ENCODE results near the gene DIP2B. TPM values are rescaled to one million over a fixed set of nuclear protein-coding genes. Genes with fewer than 3 reads are reported as not detected.

The DIP2B gene
- total RNA-seq, 3 donors from 2014 or later (not counting 1 experiment from before 2014, with no cell fraction given): 17.2 to 23.2 (median 22.2) TPM

- ATAC-seq (no peak), DNase-seq (no peak)
- Mint-ChIP-seq H3K4me3 (no peak overlapping the region), H3K9me3 (no peaks in the 10 kb centered on the region), H3K36me3 (peaks cover 44% of the 10 kb centered on the region), H3K4me1 (no peaks in the 10 kb centered on the region), H3K27ac (no peak overlapping the region), H3K27me3 (ENCODE audit: low read depth in 2 of 2) (no peaks in the 10 kb centered on the region)
- intact Hi-C loops (cut with micrococcal nuclease): no loop called here
- Histone ChIP-seq H3K4me1 (ENCODE audit: control insufficient read depth, insufficient read depth, low read length) (no peaks in the 10 kb centered on the region), H3K9me3 (ENCODE audit: control insufficient read depth, insufficient read depth, low read length) (no peaks in the 10 kb centered on the region), H3K27ac (ENCODE audit: low read length) (no peak overlapping the region), H3K36me3 (ENCODE audit: control insufficient read depth, insufficient read depth, low read length) (peaks cover 63% of the 10 kb centered on the region), H3K4me3 (ENCODE audit: low read length) (no peak overlapping the region), H3K27me3 (ENCODE audit: control insufficient read depth, insufficient read depth, low read length) (no peaks in the 10 kb centered on the region)
- TF ChIP-seq CTCF (IDR thresholded peaks at IDR 0.05): no peak
- WGBS (ENCODE audit: insufficient coverage): 98% methylated on average over 6 of the region's 6 CpGs
Observed at GRCh38 chr12:50699940-50700339, 195.2 kb downstream of the DIP2B start.

GRCh38 chr12:50706606-50707005 lies 201.8 kb downstream of the DIP2B start:
- no peak for TF ChIP-seq CTCF (IDR thresholded peaks at IDR 0.05)
- Histone ChIP-seq H3K4me3 (ENCODE audit: low read length) (no peak overlapping the region), H3K9me3 (ENCODE audit: control insufficient read depth, insufficient read depth, low read length) (no peaks in the 10 kb centered on the region), H3K27me3 (ENCODE audit: control insufficient read depth, insufficient read depth, low read length) (no peaks in the 10 kb centered on the region), H3K36me3 (ENCODE audit: control insufficient read depth, insufficient read depth, low read length) (peaks cover 62% of the 10 kb centered on the region), H3K4me1 (ENCODE audit: control insufficient read depth, insufficient read depth, low read length) (no peaks in the 10 kb centered on the region), H3K27ac (ENCODE audit: low read length) (no peak overlapping the region)
- H3K9me3 Mint-ChIP-seq: no peaks in the 10 kb centered on the region
- ATAC-seq: no peak
- no peaks in the 10 kb centered on the region for H3K4me1 Mint-ChIP-seq
- intact Hi-C loops (cut with micrococcal nuclease): no loop called here
- H3K27ac Mint-ChIP-seq: no peak overlapping the region
- no peak for DNase-seq
- peaks cover 39% of the 10 kb centered on the region for H3K36me3 Mint-ChIP-seq
- H3K4me3 Mint-ChIP-seq: no peak overlapping the region
- H3K27me3 Mint-ChIP-seq (ENCODE audit: low read depth in 2 of 2): no peaks in the 10 kb centered on the region

- H3K36me3 Mint-ChIP-seq: peaks cover 39% of the 10 kb centered on the region
- no peak for ATAC-seq
Observed at GRCh38 chr12:50707396-50707795, 202.6 kb downstream of the DIP2B start.

More at GRCh38 chr12:50707396-50707795, 202.6 kb downstream of the DIP2B start:
- H3K27me3 ChIP-seq (ENCODE audit: control insufficient read depth, insufficient read depth, low read length): no peaks in the 10 kb centered on the region
- no peaks in the 10 kb centered on the region for H3K4me1 ChIP-seq (ENCODE audit: control insufficient read depth, insufficient read depth, low read length)
- H3K27me3 Mint-ChIP-seq (ENCODE audit: low read depth in 2 of 2): no peaks in the 10 kb centered on the region
- no peak overlapping the region for H3K4me3 ChIP-seq (ENCODE audit: low read length)
- no peak overlapping the region for H3K27ac Mint-ChIP-seq
- no peak overlapping the region for H3K27ac ChIP-seq (ENCODE audit: low read length)
- H3K4me1 Mint-ChIP-seq: no peaks in the 10 kb centered on the region
- WGBS (ENCODE audit: insufficient coverage): 98% methylated on average over 6 of the region's 7 CpGs
- no peak for TF ChIP-seq CTCF (IDR thresholded peaks at IDR 0.05)
- no peak overlapping the region for H3K4me3 Mint-ChIP-seq
- no peak for DNase-seq
- H3K9me3 Mint-ChIP-seq: no peaks in the 10 kb centered on the region
- intact Hi-C loops (cut with micrococcal nuclease): no loop called here
- peaks cover 62% of the 10 kb centered on the region for H3K36me3 ChIP-seq (ENCODE audit: control insufficient read depth, insufficient read depth, low read length)
- H3K9me3 ChIP-seq (ENCODE audit: control insufficient read depth, insufficient read depth, low read length): no peaks in the 10 kb centered on the region

All from natural killer cell (primary cell).